HUES64 (cell line): ENCODE data around the gene CENPM.

Experiments
- H3K27ac ChIP-seq: 2 replicates; pipeline ENCODE4 v1.7.0; 2013; ENCODE audit warnings: low read depth, low read length, inconsistent platforms
- H3K27me3 ChIP-seq: 2 replicates; pipeline ENCODE4 v1.6.1; 2013; ENCODE audit warnings: mild to moderate bottlenecking, low read length; ENCODE audit not compliant: insufficient read depth
- H3K36me3 ChIP-seq: 2 replicates; pipeline ENCODE4 v1.6.1; 2013; ENCODE audit warnings: mild to moderate bottlenecking, low read length; ENCODE audit not compliant: insufficient read depth
- H3K4me1 ChIP-seq: 2 replicates; pipeline ENCODE4 v1.6.1; 2013; ENCODE audit warnings: mild to moderate bottlenecking, low read length, moderate library complexity; ENCODE audit not compliant: insufficient read depth
- H3K4me3 ChIP-seq: 2 replicates; pipeline ENCODE4 v1.5.1; 2013; ENCODE audit warnings: mild to moderate bottlenecking, low read length, moderate library complexity
- H3K9ac ChIP-seq: 2 replicates; pipeline ENCODE4 v1.6.1; 2013; ENCODE audit warnings: mild to moderate bottlenecking, low read depth, low read length
- H3K9me3 ChIP-seq: 2 replicates; pipeline ENCODE4 v1.6.1; 2013; ENCODE audit warnings: low read depth, low read length; ENCODE audit not compliant: insufficient read depth
- WGBS: fragments of 150-250, 120-280 bp; methylation state at CpG from one replicate; pipeline ENCODE4 v1.1.7; 2013; ENCODE audit warnings: missing lambda C conversion rate; 5-methylcytosine and 5-hydroxymethylcytosine counted together

The CENPM gene

DNA sequence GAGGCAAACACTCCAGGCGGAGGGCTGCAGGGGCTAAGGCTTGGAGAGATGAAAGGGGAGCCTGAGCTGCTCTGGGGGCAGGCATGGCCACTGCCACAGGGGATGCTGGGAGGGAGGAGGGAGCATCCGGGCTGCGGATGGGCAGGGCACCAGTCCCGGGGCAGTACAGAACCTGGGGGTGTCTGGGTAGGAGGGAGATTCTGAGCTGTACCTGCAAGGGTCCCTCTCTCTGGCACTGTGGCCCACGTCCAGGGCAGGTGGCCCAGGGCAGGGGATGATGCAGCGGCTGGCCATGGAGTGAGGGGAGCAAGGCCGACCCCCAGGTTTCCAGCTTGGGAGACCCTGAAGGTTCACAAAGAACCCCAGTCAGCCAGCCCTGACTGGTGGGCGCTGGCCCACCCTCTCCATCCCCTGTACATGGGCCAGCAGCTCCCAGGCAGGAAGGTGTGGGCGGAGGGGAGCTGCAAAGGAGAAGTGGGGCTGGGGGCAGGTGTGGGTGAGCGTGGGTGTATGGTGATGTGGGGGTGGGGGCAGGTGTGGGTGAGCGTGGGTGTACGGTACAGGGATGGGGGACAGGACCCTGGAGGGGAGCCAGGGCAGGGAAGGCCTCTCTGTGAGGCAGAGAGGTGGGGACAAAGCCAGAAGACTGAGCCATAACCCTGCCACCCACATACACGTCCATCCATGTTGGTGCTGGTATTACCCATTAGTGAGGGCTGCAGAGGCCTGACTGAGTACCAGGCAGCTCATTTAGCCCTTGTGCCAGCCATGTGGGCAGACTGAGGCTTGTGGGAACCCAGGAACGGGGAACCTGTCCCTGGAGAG is 18.1 kb downstream of the CENPM start:
- Histone ChIP-seq H3K9ac (no peak overlapping the region), H3K4me3 (no peak overlapping the region), H3K27me3 (peaks cover 39% of the 10 kb centered on the region), H3K4me1 (peaks cover 9% of the 10 kb centered on the region; the same call in 1 of the 2 replicates), H3K9me3 (no peaks in the 10 kb centered on the region), H3K36me3 (no peaks in the 10 kb centered on the region), H3K27ac (no peak overlapping the region)
- WGBS: 67% methylated on average over 14 of the region's 14 CpGs

DNA sequence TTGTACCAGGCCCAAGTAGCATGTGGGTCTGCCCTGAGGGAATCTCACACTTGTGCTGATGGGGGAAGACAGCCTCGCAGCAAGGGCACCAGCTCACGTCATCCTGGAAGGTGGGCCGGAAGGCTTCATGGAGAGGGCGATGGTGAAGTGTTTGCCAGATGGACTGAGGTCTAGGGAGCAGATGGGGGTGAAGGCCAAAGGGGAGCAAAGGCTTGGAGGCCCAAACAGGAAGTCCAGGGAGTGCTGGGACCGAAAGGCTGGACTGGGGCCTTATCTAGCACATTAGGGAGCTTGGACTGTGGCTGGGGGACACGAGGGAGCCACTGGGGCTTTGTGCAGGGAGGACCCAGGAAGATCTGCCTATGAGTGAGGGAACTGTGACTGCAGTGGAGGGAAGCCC is 19.1 kb downstream of the CENPM start:
- no peaks in the 10 kb centered on the region for H3K9me3 ChIP-seq
- H3K36me3 ChIP-seq: no peaks in the 10 kb centered on the region
- peaks cover 48% of the 10 kb centered on the region for H3K27me3 ChIP-seq
- H3K4me3 ChIP-seq: no peak overlapping the region
- no peak overlapping the region for H3K9ac ChIP-seq
- peaks cover 9% of the 10 kb centered on the region; the same call in 1 of the 2 replicates for H3K4me1 ChIP-seq
- 61% methylated on average over 6 of the region's 6 CpGs for WGBS
- H3K27ac ChIP-seq: no peak overlapping the region

DNA sequence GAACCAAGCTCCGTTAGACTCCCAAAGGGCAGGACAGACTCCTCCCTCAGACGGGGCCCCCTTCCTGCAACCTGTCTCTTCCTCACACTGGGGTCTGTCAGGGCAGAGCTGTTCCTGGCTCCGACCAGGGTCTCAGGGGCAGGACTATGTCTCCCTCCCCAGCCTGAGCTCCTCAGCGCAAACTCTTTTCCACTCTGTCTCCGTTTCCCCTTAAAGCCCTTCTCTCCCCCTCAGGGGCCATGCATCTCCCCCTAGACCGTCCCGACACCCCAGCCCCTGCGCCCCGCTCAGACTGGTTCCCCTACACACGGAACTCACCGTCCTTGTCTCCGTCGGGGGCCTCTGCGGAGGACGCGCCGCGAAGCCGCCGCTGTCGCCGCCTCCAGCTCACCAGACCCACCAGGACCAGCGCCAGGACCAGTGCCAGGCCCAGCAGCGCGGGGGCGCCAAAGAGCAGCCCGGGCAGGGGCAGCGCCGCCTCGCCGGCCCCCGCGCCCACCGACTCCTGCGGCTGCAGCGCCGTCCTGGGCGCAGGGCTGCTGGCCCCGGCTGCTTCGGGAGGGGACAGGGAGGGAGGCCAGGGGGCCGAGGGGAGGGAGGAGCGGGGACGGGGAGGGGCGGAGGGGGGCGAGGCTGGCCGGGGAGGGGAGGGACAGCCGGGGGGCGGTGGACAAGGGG is 21.0 kb downstream of the CENPM start:
- Histone ChIP-seq H3K36me3 (no peaks in the 10 kb centered on the region), H3K9ac (peak overlapping the region; percentile 10; the same call in 1 of the 2 replicates), H3K27me3 (peaks cover 57% of the 10 kb centered on the region), H3K4me1 (peaks cover 9% of the 10 kb centered on the region; the same call in 1 of the 2 replicates), H3K27ac (no peak overlapping the region), H3K4me3 (peak overlapping the region; percentile 47), H3K9me3 (no peaks in the 10 kb centered on the region)
- WGBS: 5% methylated on average over 41 of the region's 48 CpGs

DNA sequence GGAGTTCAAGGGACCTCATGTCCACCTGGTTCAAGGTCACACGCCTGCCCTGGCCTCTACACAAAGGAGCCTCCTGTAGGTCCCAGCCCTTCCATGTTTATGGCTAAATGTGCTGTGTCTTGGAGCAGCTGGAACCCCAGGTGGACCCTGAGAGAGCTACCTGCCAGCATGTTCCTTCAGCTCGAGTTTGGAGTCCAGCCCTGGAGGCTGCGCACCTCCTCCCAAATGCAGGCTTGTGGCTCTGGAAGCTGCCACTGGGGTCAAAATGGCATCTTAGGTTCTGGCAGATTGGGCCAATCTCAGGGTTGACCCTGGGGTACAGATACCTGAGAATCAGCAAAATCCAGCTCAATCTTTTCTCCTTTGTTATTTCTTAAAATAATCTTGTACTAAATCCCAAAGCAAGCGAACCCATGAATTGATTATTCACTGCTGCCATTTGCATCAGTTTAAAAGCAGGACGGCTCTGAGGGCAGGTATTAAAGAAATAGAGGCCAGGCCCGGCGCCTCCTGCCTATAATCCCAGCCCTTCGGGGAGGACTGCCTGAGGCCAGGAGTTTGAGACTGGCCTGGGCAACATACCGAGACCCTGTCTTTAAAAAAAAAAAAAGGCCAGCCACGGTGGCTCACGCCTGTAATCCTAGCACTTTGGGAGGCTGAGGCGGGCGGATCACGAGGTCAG is 23.2 kb downstream of the CENPM start:
- Histone ChIP-seq H3K27ac (no peak overlapping the region), H3K4me3 (no peak overlapping the region), H3K9me3 (no peaks in the 10 kb centered on the region), H3K36me3 (no peaks in the 10 kb centered on the region), H3K27me3 (peaks cover 78% of the 10 kb centered on the region), H3K4me1 (peaks cover 13% of the 10 kb centered on the region; the same call in 1 of the 2 replicates), H3K9ac (no peak overlapping the region)
- WGBS: 89% methylated on average over 14 of the region's 14 CpGs

DNA sequence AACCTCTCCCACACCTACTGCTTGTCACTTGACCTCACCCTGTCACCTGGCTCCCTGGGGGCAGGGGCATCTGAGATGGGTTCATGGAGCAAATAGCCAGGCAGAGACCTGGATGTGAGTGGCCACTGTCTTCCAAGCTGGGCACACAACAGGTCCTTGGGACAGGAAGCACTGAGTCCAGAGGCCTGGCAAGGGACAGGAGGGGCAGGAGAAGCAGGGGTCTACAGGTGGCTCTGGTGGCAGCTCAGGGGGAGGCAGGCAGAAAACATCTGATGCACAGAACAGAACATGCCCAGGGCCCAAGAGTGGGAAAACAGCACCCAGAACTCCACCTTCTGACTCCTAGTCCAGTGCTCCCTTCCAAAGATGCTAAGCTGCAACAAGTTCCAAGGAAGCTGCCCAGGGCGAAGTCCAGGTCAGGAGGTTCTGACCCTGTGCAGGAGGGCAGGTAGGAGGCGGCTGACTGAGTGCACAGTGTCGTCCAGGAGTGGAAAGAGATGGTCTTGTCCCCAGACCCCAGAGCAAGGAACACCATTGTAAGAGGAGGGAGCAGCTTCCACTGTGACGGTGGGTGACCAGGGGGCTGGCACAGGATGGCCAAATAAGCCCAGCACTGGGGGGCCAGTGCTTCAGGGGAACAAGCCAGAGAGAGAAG is 23.9 kb downstream of the CENPM start:
- Histone ChIP-seq H3K4me3 (no peak overlapping the region), H3K36me3 (no peaks in the 10 kb centered on the region), H3K4me1 (peaks cover 12% of the 10 kb centered on the region; the same call in 1 of the 2 replicates), H3K27me3 (peaks cover 81% of the 10 kb centered on the region), H3K9ac (no peak overlapping the region), H3K27ac (no peak overlapping the region), H3K9me3 (no peaks in the 10 kb centered on the region)
- WGBS: 89% methylated on average over 4 of the region's 4 CpGs

DNA sequence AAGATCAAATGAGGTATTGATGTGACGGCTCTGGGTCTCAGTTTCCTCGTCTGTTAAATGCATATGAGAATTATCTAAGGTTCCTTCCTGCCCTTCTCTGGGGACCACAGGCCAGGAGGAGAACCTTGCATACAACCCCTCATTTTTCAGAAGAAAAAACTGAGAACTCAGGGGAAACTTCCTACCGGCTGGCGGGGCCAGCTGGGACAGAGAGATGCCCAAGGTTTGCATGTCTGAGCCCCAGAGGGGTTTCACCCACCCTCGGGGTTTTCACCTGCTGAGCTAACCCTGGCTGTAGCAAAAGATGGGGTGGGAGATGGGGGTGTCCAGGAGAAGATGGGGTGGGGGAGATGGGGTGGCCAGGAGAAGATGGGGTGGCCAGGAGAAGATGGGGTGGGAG is 24.6 kb downstream of the CENPM start:
- no peak overlapping the region for H3K9ac ChIP-seq
- H3K9me3 ChIP-seq: no peaks in the 10 kb centered on the region
- H3K27ac ChIP-seq: no peak overlapping the region
- WGBS: 92% methylated on average over 5 of the region's 5 CpGs
- no peaks in the 10 kb centered on the region for H3K36me3 ChIP-seq
- H3K4me3 ChIP-seq: no peak overlapping the region
- H3K27me3 ChIP-seq: peaks cover 83% of the 10 kb centered on the region
- H3K4me1 ChIP-seq: 0 out of 2 replicates have a peak, but pooled peaks cover 8% of the 10 kb centered on the region

DNA sequence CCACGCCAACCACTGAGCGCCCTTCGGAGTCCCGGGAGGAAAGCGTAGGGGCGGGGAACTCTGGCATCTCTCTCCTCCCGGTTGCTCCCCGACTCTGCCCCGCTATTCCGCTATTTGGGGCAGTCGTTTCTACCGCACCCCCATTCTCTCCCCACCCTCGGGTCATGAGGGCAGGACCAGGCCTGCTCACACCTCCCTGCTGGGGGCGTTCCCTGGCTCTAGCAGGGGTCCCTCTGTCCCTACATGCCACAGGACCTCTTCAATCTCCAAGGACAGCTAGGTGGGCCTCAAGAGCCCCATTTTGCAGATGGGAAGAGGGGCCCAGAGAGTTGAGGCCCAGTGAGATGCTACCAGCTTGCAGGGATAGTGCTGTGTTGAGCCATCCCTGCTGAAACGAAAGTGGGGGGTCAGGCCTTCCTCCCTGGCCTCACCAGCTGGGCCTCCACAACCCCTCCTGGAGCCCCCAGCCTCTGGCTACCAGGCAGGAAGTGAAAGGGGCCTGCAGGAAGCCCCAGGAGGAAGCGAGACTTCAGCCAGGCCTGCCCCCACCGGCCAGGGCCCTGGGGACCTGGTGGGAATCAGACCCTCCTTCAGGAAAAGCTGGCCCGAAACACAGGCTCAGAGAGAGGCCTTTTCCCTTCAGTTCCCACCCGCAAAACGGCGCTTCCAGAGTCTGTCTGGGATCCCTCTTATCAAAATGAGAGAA is 26.5 kb downstream of the CENPM start:
- Histone ChIP-seq H3K27ac (no peak overlapping the region), H3K4me3 (peak overlapping the region; percentile 58), H3K36me3 (no peaks in the 10 kb centered on the region), H3K27me3 (peaks cover 85% of the 10 kb centered on the region), H3K9me3 (no peaks in the 10 kb centered on the region), H3K4me1 (0 out of 2 replicates have a peak, but pooled peaks cover 4% of the 10 kb centered on the region), H3K9ac (peak overlapping the region; percentile 51; the same call in 1 of the 2 replicates)
- 72% methylated on average over 21 of the region's 21 CpGs for WGBS

DNA sequence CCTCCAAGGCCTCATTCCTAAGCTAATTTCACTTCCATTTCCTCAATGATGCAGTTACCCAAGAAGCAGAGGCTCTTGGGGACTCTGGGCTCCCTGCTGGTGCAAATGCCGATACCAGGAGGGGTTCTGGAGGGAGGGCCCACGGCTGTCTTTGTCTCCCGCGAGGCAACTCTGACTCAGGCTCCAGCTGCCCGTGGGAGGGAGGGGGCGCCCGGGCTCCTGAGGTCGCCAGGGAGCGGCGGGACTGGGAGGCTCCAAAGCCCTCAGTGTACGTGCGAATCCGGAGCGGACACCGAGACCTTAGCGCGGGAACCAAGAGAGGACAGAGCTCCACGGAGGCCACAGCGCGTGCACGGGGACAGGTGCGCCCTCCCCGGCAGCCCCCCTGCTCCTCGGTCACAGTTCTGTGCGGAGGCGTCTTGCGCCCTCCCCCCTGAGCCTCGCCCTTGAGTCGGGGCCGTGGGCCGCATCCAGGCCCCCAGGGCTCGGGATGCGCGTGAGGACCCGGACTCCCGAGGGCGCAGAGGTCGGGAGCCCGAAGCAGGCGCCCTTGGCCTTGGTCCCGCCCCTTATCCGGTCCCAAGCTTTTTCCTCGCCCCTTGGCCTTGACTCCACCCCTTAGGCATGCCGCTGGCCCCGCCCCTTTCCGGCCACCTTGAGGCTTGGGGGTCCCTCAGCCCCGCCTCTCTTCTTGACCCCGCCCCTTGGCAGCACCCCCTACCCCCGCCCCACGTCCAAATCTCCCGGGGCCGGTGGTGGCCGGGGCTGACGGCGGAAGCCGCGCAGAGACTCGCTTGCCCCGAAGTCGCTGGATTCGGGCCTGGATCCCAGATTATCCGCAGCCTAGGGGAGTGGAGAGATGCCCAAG is 27.4 kb downstream of the CENPM start:
- Histone ChIP-seq H3K9ac (peak overlapping the region; percentile 51; the same call in 1 of the 2 replicates), H3K9me3 (no peaks in the 10 kb centered on the region), H3K36me3 (no peaks in the 10 kb centered on the region), H3K4me1 (0 out of 2 replicates have a peak, but pooled peaks cover 4% of the 10 kb centered on the region), H3K4me3 (peak overlapping the region; percentile 58), H3K27ac (peak overlapping the region; percentile 35; the same call in 1 of the 2 replicates), H3K27me3 (peaks cover 85% of the 10 kb centered on the region)
- 7% methylated on average over 62 of the region's 62 CpGs for WGBS

DNA sequence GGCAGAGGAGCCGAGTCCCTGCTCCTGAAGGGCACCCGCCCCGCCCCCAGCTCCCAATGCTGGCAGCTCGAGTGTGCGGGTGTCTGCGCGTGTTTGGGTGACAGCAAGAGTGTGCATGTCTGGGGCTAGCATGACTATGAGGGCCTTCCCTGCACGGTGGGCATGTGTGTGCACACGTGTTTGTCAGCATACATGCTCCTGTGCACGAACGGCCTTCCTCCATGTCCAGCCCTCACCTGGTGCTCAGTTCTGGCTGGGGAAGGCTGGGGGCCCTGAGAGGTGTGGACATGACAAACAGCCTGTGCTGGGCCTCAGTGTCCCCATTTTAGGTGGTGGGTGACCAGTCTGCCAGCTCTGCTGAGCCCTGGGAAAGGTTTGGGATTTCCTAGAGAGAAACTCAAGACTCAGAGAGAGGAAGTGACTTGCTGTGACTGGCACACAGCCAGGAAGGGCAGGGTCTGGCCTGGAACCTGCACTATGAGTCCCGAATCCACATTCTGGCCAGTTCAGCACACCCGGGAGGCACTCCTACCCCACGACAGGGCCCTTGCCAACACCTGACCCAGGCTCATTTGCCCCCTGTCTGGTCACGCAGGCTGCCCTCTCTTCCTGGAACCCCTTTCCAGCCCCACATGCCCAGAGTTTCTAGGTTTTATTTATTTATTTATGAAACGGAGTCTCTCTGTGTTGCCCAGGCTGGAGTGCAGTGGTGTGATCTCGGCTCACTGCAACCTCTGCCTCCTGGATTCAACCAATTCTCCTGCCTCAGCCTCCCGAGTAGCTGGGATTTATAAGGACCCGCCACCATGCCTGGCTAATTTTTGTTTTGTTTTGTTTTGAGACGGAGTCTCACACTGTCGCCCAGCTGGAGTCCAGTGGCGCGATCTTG is 28.8 kb downstream of the CENPM start:
- Histone ChIP-seq H3K4me1 (0 out of 2 replicates have a peak, but pooled peaks cover 4% of the 10 kb centered on the region), H3K9ac (no peak overlapping the region), H3K27ac (no peak overlapping the region), H3K36me3 (no peaks in the 10 kb centered on the region), H3K4me3 (no peak overlapping the region), H3K9me3 (no peaks in the 10 kb centered on the region), H3K27me3 (peaks cover 89% of the 10 kb centered on the region)
- WGBS: 88% methylated on average over 23 of the region's 23 CpGs
